ENCODE results near the gene EMC10. TPM values are rescaled to one million over a fixed set of nuclear protein-coding genes. Genes with fewer than 3 reads are reported as not detected.

Gene EMC10
- total and polyA plus RNA-seq, 2 of the 4 experiments (the other 2 are of a cell fraction) = 11.3 to 90.9 TPM

GRCh38 chr19:50489461-50490011, 13.2 kb downstream of the EMC10 start:
- Histone ChIP-seq H2AK9ac (replicated peaks; ENCODE audit: low read depth, low read length, poor library complexity) (no peak overlapping the region), H3K23ac (ENCODE audit: low read depth, low read length) (no peak overlapping the region), H3K9me1 (ENCODE audit: insufficient read depth, low read length) (no peaks in the 10 kb centered on the region), H2AFZ (replicated peaks; ENCODE audit: low read length, poor library complexity) (no peak overlapping the region), H3K4me2 (ENCODE audit: low read depth, low read length) (no peak overlapping the region), H3K14ac (replicated peaks; ENCODE audit: low read depth, low read length) (no peak overlapping the region), H3K36me3 (ENCODE audit: control insufficient read depth, insufficient read depth, low read length) (peaks cover 2% of the 10 kb centered on the region; the same call in 1 of the 2 replicates), H2BK20ac (ENCODE audit: low read depth, low read length) (no peak overlapping the region), H3K27ac (ENCODE audit: insufficient read depth, low read length) (no peak overlapping the region), H4K20me1 (ENCODE audit: insufficient read depth, low read length) (no peaks in the 10 kb centered on the region), H2BK120ac (ENCODE audit: low read depth, low read length) (no peak overlapping the region), H3K4ac (ENCODE audit: low read depth, low read length) (no peak overlapping the region), H2BK15ac (ENCODE audit: low read depth, low read length) (no peak overlapping the region), H3K27me3 (ENCODE audit: control insufficient read depth, insufficient read depth, low read length) (peaks cover 42% of the 10 kb centered on the region), H3K56ac (ENCODE audit: extremely low read depth, insufficient read depth, low read length) (no peak overlapping the region), H2BK5ac (ENCODE audit: low read depth, low read length, poor library complexity, severe bottlenecking) (no peak overlapping the region), H2AK5ac (ENCODE audit: low read depth, low read length) (no peak overlapping the region), H3K4me1 (ENCODE audit: control insufficient read depth, insufficient read depth, low read length) (no peaks in the 10 kb centered on the region), H3K79me1 (ENCODE audit: low read depth in 1 of 2, low read length in 2 of 2) (no peaks in the 10 kb centered on the region), H4K5ac (ENCODE audit: low read depth, low read length) (no peak overlapping the region), H3K18ac (ENCODE audit: low read depth, low read length) (no peak overlapping the region), H3K9me3 (ENCODE audit: control insufficient read depth, insufficient read depth, low read length) (peaks cover 6% of the 10 kb centered on the region; the same call in 1 of the 2 replicates), H4K8ac (ENCODE audit: low read depth in 2 of 2, low read length in 2 of 2) (no peak overlapping the region), H4K91ac (ENCODE audit: insufficient read depth, low read depth, low read length) (no peak overlapping the region), H3K9ac (ENCODE audit: low read depth, low read length) (no peak overlapping the region), H3K4me3 (ENCODE audit: insufficient read depth, low read depth, low read length) (no peak overlapping the region)
- ATAC-seq (ENCODE audit: low read depth) (no peak), DNase-seq (no peak)
- 34% methylated on average over 15 of the region's 24 CpGs; no CpG with 5 or more reads in 1 of the 2 experiments for WGBS, 2 experiments (ENCODE audit: extremely low coverage in 2 of 2, insufficient read length in 1 of 2)
- dilution Hi-C loops (cut with HindIII; ENCODE audit: low sequenced_read_pairs, unreplicated experiment) = no loop called here
- ChIA-PET POLR2A (ENCODE audit: unreplicated experiment) (no interaction called here), CTCF (no interaction called here)
- TF ChIP-seq ELK1 (IDR thresholded peaks at IDR 0.05; ENCODE audit: borderline replicate concordance, low read depth, low read length) = no peak
- TF ChIP-seq NFE2L2 (IDR thresholded peaks at IDR 0.05; ENCODE audit: low read depth, low read length) = no peak
- TF ChIP-seq SMC3 (IDR thresholded peaks at IDR 0.05; ENCODE audit: low read depth, low read length) = no peak
- TF ChIP-seq MAZ (IDR thresholded peaks at IDR 0.05; ENCODE audit: borderline replicate concordance, low read depth, low read length) = no peak
- TF ChIP-seq CTCF (conservative IDR thresholded peaks at IDR 0.05; ENCODE audit: low read depth, low read length) = no peak
- TF ChIP-seq RAD21 (IDR thresholded peaks at IDR 0.05; ENCODE audit: low read length) = no peak
- no peak for TF ChIP-seq CEBPB (IDR thresholded peaks at IDR 0.05; ENCODE audit: low read depth, low read length)
- no peak for TF ChIP-seq RFX5 (IDR thresholded peaks at IDR 0.05; ENCODE audit: low read depth, low read length)
- TF ChIP-seq POLR2A (IDR thresholded peaks at IDR 0.05; ENCODE audit: low read depth, low read length) = no peak
- no peak for TF ChIP-seq FOS (IDR thresholded peaks at IDR 0.05; ENCODE audit: low read depth, low read length)
- no peak for TF ChIP-seq MXI1 (IDR thresholded peaks at IDR 0.05; ENCODE audit: borderline replicate concordance, low read depth, low read length)
- TF ChIP-seq USF2 (IDR thresholded peaks at IDR 0.05; ENCODE audit: low read depth, low read length) = no peak
- TF ChIP-seq CHD1 (IDR thresholded peaks at IDR 0.05; ENCODE audit: low read depth, low read length) = no peak
- TF ChIP-seq MAFK (IDR thresholded peaks at IDR 0.05; ENCODE audit: low read depth, low read length) = no peak
- TF ChIP-seq RCOR1 (IDR thresholded peaks at IDR 0.05; ENCODE audit: insufficient replicate concordance, low read length) = no peak
- TF ChIP-seq BHLHE40 (IDR thresholded peaks at IDR 0.05; ENCODE audit: low read depth, low read length) = no peak
- intact Hi-C loops (cut with micrococcal nuclease) = no loop called here
- in situ Hi-C loops (cut with MboI; ENCODE audit: low sequenced_read_pairs) = no loop called here
- BruUV-seq (replicated peaks) = no TSS peak

Measured in IMR-90 (cell line).